Measurements from ENCODE around the gene HOMER1.

Gene HOMER1

DNA sequence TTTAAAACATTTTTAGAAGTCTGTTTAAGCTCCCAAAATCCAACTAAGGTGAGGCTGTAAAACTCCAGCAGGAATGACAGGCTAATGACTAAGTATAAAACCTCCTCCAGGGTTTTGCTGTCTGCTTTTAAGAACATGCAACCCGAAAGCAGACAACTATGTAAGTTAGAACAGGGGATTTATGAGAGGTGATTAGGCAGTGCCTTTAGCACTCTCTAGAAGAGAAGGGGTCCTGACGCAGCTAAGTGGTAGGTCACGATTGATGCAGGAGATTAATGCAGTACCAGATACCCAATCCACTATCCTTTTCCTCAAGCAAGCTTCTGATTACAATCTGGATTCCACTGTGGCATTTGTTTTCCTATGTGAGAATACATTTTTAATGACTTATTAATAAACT, 25.9 kb downstream of the HOMER1 start:
- DNase-seq: no peak

DNA sequence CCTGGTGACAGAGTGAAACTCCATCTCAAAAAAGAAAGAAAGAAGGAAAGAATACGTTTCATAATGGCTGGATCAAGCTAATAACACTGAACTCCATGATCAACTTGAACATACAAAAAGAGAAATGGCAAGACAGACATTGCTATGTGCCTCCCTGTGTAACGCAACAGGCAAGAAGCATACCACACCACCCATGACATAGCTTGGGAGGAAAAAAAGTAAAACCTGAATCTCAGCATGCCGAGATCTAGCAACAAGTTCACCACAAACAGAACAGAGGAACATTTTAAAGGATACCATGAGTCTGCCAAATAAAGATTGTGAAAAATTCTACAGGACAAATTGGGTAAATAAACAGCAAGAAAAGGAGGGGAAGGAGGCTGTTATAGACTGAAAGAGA, 26.7 kb downstream of the HOMER1 start:
- no peak for DNase-seq

DNA sequence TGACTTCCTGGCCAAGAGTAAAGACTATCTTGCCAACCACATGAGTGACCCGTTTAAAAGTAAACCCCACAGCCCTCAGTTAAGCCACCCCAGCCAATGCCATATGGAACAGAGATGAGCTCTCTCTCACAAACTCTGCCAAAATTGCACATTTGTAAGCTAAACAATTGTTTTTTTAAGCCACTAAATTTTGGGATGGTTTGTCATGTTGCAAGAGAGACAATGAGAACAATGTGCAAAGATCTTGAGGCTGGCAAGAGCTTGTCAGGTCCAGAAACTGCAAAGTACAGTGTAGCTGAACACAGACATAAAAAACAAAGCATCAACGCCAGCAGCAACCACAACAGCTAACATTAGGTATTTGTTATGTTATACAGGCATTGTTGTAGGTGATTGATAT, 27.8 kb downstream of the HOMER1 start:
- DNase-seq: no peak

DNA sequence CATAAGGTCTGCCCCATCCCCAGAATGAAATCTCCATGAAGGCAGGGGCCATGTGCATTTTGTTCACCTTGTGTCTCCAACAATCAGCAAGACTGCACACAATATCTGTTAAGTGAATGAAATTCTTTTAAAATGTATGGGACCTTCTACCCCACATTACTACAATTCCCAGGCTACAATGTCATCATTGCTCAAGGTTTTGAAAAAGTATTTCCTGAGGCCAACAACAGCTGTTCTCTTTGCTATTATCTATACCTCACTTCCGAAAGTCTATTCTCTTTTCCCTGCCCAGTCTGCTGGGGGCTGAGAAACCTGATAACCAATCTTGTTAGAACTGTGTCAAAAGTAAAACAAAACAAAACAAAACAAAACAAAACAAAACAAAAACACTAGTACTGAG, 29.2 kb downstream of the HOMER1 start:
- no peak for DNase-seq

DNA sequence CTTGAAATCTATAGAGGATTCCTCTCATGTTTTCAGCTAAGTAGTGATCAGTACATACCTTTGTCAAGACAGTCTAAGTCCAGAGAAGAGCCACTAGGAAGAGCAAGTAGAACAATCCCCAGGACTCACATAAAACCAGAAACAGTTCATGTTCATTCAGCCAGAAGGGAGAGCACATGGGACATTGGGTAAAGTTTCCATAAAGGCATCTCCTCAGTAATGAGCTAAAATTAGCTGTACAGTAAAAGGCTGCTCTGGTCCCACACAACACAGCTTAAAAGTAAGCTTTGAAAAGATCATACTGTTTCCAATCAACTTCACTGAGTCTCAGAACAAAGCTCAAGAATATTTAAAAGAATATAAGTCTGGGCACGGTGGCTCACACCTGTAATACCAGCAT, 32.4 kb downstream of the HOMER1 start:
- DNase-seq: no peak

DNA sequence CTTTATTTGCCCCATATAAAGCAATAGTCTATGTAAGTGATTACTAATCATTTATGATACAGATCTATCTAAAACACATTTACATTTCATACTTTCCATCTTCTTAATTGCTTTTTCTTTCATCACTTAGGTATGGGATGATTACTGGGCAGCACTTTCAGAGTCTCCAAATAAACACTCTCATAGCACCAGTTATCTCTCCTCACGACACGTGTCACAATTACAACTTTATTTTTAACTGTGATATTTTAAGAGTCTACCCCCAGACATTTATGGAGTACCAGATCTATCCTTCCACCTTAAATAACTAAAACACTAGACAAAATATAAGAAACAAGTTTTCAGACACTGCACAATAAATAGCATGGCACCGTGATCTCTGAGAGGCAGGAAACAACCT, 32.9 kb downstream of the HOMER1 start:
- DNase-seq: no peak

DNA sequence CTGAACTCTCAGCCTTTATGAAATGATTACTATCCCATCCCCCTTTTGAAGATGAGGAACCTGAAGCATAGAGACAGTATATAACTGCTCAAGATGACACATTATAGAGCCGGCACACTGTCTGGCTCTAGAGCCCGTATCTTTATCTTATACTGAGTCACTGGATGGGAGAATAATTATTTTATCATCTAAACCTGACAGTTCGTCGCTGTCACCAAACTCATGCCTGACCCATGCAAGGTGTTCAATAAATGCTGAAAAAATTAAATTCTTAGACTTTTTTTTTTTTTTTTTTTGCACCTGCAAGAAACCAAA, 38.8 kb downstream of the HOMER1 start:
- no peak for DNase-seq

DNA sequence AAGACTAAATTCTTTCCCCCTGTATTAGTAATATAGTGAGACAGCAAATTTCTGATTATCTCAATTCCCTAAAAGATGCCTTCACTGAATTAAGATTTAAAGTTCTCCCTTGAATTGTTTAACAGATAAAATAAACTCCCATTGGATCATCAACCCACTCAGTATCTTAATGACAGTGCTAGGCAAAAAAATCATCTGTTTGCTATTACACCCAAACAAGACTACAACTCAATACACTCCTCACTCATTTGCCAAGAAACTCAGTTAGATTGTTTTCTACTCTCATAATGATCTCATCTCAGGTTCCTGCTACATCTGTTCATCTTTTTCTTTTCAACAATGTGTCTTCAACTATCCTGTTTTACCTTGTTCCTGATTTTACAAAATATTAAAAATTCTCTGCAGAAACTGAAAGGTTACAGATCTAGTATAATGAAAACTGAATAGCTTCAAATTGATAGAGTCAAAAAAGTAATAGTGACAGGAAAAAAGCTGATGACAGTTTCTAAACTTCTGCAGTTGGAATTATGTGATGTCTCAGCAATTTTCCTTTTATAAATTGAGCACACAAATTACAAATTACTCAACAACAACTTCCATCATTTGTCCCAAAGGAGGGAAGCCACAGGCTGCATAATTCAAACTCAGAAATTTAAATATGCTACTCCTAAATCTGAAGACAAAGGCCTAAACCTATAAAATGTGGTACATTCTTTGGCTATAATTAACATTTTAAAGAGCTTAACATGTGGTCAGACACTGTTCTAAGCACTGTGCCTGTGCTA, 39.4 kb downstream of the HOMER1 start:
- DNase-seq: no peak

DNA sequence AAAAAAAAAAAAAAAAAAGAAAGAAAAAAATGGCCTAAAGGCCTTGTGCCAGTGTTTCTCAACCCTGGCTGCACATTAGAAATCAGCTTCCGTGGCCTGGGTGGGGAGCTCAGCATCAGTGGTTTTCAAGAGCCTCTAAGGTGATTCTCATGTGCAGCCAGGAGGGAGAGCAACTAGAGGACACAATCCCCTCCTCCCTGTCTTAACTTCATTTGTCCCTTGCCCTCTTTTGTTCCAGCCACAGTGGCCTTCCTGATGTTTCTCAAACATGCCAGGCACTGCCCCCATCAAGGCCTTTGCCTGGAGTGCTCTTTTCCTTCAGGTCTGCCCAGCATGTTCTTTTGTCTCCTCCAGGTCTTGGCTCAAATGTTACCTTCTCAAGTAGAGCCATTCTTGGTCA, 42.4 kb downstream of the HOMER1 start:
- DNase-seq: no peak

DNA sequence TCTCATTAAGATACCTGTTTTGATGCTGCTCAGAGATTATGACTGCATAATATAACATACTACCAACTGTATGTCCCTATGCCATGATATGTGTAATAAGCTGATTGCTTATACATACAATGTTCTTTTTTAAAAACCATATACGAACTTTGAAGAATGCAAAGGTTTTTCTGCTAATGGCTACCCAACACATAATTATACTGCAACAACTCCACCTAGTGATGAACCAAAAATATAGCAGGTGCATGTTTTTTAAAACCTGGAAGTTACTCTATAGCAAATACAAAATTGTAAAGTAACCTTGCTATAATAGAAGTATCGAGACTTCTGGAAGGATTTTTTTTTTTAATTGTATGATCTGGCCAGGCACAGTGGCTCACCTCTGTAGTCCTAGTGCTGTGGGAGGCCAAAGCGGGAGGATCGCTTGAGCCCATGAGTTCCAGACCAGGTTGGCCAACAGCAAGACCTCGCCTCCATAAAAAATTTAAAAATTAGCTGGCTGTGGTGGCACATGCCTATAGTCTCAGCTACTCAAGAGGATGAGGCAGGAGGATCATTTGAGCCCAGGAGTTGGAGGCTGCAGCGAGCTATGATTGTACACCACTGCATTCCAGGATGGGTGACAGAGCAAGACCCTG, 49.1 kb downstream of the HOMER1 start:
- DNase-seq: peak; percentile 27

DNA sequence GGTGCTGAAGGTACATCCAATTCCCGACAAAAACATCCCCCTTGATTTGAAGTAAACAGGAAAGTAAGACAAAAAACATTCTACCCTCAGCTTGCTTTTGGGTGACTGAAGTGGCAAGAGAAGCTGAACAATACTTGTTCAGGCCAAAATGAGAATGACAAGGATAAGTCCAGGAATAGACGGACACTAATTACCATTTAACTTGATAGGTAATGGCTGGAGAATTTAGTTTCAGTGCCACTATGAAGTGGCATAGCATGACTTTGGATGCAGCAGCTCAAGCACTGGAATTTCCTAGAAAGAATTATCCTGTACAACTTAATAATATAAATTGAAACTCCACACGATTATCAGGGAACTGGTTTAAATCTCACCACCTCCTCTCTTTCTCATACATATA, 49.7 kb downstream of the HOMER1 start:
- no peak for DNase-seq

DNA sequence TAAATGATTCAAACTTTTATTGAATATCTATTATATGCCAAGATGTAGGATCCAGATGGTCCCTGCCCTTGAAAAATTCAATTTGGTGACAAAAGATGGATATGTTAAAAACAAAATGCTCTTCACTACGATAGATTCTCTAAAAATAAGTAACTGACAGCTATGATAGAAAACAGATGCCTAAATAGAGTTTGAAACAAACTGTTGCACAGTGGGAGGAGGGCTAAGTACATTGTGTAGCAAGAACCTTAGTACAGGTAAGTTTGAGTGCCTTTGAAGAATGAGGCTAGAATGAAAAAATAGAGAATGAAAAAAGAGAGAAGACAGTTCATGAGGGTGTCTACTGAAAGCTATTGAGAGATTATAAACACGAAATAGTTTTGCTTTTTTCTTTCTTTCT, 54.3 kb downstream of the HOMER1 start:
- no peak for DNase-seq

DNA sequence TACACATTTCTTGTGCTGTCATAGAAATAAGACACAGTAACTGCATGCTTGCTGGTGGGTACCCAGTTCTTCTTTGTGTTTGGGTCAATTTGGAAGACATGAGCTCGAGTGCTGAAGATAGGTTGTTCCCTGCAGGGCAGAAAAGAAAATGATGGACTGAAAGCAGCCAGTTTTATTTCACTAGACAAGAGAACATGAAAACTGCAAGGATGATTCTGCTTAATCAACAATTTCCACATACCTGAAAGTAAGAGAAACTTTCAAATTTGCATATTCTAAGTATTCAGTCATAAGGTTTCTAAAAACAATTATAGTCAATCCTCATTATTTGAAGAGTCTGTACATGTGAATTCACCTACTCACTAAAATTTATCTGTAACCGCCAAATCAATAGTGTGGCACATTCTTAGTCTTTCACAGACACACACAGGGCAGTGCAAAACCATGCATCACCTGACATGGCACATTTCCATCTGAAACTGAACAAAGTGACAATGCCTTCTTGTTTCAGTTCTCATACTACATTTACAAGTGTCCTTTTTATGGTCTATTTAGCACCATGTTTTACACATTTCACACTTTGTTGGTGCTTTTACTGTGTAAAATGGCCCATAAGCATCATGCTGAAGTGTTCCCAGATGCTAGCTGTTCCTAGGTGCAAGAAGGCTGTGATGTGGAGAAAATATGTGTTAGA, 56.9 kb downstream of the HOMER1 start:
- DNase-seq: no peak

DNA sequence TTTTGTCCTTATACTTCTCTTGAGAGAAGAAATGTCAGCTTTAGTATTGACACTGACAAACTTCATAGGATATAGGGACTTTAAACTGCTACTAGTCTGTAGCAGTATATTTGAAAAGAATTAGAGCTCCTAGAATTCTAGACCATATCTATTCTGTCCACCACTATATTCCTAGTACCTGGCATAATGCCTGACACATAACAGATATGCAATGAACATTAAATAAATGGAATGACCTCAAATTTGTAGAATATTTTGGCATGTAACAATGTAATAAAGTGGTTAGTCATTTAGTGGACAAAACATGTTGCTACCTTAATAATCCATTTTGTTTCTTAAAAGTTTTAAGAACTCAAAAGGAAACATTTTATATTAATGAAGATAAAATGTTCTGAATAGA, 57.5 kb downstream of the HOMER1 start:
- DNase-seq: no peak

DNA sequence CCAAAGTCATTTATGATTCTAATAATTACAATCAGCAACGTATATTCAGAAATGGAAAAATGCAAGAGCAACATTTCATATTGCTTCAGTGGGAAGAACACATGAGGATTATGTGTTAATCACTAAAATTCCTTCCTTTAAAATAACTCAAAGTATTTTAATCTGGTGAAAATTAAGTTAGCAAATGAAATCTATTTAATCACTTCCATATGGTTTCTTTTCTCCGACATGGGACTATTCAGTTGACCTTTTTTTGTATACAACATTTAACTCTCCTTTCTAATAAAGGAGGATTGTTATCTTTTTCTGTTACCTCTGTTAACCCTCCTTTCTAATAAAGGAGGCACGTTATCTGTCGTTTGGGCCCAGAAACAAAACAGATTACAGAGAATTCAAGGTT, 59.9 kb downstream of the HOMER1 start:
- no peak for DNase-seq

DNA sequence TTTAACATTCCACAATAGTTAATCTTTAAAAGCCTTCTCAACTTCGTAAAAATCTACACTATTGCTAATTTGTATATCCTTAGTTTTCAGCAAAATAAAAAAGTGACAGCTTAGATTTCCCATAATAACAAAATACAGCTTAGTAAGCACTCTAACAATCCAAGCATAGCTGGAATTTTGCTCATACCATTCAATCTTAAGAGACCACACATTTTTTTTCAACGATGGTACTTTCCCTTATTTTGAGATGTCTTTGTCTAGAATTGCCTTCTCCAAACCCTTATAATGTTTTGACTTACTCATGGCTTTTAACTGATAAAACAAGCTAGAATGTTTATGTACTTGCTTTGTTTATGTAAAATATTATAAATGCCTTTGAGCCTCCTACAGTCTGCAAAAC, 65.6 kb downstream of the HOMER1 start:
- DNase-seq: no peak

DNA sequence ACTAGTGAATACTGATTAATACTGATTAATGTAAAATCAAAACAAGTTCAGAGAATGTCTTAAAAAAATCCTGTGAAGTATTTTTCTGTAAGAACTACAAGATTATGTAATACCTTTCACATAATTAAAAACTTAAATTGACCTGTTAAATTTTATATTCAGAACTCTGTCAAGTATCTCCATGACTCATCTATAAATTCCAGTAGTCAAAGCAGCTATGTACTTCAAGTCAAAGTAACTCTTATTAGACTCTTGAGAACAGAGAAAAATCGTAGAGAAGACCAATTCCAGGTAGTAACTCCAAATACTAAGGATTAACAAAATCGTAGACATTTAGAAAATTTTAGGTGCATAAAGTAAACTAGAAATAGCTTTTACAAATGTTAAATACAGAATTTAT, 77.1 kb downstream of the HOMER1 start:
- no peak for DNase-seq

DNA sequence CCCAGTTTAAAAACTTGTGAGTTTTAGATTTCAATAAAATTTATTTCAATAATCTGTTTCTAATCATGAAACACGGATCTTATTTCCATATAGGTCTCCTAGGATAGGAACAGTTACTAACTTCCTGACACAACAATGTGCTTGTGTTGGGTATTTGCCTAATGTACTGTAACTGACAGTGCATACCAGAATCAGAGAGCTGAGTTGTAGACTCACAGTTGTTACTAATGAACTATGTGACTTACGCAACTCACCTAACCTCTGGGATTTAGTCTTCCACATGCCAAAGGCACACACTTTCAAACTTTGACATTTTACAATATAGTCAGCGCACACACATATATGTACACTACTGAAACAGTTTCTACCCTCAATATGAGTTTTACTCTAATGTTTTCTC, 77.7 kb downstream of the HOMER1 start:
- DNase-seq: no peak

DNA sequence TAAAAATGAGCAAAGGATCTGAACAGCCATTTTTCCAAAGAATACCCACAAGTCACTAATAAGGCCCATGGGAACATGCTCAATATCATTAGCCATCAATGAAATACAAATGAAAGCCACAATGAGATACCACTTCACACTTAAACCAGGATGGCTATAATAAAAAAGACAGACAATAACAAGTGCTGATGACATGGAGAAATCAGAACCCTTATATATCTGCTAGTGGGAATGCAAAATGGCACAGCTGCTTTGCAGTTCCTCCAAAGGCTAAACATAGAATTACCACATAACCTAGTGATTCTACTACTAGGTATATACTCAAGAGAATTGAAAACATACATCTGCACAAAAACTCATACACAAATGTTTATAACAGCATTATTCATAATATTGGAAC, 83.7 kb downstream of the HOMER1 start:
- DNase-seq: no peak

DNA sequence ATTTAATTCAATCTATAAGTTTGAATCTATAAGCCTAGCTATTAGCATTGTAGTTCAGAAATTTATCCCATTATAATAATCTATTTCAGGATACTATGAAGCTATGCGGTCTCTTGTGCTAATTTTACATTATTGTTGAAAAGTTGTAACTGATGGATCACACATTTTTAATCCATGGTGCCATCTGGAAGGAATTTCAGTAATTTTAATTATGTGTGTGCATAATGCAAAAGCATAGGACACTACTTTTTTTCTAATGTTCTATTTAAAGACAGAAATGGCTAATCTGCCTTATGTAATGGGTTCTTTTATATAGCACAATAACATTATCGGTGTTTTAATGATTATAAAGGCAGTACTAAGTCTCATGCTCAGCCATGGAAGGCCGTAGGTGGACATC, 90.6 kb downstream of the HOMER1 start:
- no peak for DNase-seq

DNA sequence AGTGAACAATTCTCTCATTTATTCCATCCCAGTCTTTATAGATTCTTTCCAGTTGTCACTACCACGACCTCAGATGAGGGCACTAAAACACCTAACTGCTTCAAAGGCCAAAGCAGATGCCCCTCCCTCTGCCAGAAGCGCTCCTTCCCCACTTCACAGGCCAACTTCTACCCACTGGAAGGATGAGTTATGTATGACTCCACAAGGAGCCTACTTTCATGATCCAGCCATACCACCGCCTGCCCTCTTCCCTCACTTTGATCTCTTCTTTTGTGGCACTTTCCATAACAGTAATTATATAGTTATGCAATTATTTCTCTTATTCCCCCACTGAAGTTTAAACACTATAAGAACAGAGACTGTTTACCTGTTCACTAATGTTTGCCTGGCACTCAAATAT, 93.7 kb downstream of the HOMER1 start:
- no peak for DNase-seq

DNA sequence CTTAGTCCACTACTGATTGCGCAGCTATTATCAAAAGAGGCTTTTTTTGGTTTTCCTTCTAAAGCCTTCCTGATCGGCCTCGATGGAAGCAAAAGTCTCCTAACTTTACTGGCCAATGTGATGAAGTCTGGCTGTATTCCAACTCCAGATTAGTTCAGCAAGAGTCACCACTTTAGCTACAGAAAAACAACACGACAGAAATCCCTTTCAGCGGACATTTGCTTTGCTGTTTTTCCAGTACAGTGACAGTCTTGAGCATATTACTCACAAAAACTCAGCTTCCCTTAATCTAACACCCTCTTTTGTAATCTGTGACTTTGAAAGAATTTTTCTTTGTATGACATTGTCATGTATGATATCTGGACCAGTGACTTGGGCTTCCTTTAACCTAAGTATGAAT, 95.7 kb downstream of the HOMER1 start:
- no peak for DNase-seq

DNA sequence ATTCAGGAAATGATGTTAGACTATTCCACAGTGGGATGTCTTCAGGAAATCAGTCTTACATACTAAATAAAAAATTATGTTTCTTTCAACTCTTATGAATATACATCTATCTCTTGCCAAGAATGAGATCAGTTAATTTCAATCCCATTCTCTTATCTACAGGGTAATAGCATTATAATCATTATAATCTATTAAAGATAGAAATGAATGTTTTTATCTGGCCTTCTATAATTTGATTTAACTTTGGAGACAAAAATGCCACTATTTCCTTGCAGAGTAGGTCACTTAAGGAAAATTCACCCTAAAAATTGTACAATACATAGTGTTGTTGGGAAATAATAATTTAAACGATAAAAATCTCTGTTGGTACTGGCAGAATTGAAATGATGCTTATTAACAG, 96.4 kb downstream of the HOMER1 start:
- no peak for DNase-seq

DNA sequence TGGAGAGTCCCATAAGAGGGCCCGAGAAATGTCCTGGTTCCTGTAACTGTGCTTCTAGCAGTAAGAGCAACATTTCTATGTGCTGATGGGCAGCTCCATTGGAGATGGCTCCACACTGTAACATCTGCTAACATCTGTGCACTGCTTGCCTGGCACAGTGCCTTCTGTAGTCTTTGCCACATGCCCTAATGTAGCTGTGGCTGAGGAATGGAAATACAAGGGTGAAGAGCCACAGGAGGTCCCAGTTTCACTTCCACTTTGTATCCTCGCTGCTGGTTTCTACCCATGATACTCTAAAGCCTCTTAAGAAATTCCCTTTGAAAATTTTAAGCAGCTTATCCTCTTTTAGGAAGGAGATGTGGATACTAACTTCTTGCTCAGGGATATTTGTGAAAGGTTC, 97.4 kb downstream of the HOMER1 start:
- DNase-seq: no peak

DNA sequence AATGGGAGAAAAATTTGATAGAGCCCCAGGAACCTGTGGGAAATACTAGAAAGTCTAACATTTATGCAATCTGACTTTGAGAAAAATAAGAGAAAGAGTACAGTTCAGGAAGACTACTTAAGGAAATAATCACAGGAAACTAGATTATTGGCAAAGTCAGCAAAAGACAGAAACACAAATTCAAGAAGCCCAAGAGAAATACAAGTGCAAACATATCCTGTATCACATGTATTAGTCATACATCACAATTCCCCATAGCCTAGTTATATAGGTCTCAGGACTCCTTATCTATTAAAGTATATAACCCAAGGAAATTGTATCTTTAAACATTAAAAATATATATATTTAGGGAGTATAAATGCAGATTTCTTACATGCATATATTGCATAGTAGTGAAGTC, 100.8 kb downstream of the HOMER1 start:
- DNase-seq: no peak
